Activated gamma-delta T cell treated with Interleukin-2 at 50 U/mL for 16 hours (primary cell): ENCODE measurements around the gene PSD4.

Experiments used
- DNase-seq: peaks from one replicate; pipeline ENCODE4 v3.0.0-alpha.2; 2020

Gene PSD4

DNA sequence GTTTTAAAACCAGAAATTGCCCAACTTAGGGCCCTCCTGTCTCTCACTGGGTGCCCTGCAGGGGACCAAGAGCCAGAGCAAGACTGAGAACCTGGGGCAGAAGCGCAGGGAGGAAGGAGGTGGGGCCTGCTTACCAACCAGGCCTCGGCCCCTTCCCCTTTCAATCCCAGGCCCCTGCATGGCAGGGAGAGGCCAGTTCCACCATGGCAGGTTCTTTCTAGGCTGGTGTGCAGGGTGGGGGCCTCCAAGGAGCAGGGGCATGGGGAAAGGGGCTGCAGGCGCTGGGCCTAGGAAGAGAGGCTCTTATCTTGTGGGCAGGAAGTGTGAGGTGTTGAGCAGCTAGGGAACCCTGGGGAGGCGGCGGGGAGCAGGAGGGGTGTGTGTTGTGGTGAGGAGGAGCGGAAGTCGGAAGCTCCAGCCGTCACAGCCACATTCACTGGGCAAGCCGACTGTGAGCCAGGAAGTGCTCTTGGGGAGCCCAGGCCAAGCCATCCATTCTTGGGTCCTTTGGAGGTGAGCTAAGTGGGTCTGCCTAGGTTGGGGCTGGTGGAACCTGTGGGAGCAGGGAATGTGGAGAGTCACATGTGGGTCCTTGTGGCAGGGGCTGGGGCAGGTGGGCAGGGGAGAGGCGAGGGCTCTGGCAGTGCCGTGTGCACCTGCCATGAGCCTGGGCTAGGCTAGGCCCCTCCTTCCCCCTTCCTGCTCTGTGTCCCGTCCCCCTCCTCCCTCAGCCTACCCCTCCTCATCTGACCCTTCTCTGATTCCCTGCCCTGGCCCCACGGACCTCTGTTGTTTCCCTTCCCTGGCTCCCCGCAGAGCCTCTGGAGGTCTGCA lies at the start of gene PSD4:
TSS of gene PSD4 (plus strand) at position 430 of the 834 bp plus-strand sequence. CDS start 8,486 bp downstream, outside the sequence.
- peak; percentile 90 for DNase-seq

DNA sequence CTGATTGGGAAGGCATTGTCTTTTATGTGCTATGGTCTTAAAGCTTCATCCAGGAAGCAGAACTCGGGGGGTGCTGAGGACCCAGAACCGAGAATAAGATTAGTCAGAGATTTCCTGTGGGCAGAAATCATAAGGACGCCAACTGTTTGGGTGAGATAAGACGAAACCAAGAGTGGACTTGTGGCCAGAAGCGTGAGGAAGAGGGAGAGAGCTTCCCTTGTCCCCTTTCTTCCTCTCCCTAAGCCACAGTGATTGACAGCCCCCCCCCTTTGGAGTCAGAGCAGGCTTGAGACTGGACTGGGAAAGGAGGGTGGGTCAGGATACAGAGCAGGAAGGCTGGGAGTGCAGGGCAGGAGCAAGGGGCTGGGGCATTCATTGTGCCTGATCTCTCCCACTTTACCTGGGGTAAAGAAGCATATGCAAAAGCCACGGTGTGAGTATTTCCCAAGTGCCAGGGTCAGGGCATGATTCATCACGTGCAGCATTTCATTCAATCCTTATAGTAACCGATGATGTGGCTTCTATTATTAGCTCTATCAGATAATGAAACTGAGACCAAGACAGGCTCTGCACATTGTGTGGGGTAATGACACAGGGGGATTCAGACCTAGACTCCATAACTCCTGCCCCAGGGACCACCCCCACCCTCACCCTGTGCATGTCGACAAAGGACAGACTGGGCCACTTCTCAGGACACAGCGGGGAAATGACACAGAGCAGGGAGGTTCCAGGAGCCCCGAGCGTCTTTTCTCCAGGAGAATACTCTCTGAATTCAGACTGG lies 49.4 kb upstream of the PSD4 start:
- no peak for DNase-seq

DNA sequence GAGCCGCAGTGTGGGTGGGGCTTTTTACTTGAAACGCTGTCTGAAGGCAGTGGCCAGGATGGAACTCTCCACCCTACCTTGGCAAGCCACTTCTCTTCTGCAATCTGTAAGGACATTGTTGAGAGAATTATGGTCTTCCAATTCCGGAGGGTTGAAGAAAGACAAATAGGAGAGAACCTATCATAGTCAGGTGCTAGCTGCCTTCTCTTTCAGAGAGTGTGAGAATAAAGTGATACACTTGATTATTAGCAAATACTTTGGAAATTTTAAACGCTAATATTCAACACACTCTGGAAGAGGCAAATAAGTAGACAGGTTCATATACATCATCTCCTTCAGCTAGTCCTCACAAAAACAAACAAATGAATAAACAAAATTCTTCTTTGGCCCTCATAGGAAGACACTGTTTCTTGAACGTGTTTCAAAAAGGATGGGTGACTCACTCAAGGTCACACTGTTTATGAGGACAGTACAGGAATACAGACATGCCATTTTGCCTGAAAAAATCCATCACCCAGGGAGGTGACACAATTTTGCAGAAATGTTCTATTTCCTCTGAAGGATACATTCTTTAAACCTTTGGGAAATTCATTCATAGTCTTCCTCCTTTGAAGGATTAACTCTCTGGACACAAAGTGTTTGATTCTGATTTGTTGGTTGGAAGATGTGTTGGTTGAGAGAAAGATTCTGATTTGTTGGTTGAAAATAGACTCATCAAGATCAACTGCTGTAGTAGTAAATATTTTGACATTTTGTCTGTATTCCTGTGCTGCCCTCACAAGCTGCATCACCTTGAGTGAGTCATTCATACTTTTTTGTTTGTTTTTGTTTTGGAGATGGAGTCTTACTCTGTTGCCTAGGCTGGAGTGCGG lies 48.6 kb upstream of the PSD4 start:
- DNase-seq = no peak

DNA sequence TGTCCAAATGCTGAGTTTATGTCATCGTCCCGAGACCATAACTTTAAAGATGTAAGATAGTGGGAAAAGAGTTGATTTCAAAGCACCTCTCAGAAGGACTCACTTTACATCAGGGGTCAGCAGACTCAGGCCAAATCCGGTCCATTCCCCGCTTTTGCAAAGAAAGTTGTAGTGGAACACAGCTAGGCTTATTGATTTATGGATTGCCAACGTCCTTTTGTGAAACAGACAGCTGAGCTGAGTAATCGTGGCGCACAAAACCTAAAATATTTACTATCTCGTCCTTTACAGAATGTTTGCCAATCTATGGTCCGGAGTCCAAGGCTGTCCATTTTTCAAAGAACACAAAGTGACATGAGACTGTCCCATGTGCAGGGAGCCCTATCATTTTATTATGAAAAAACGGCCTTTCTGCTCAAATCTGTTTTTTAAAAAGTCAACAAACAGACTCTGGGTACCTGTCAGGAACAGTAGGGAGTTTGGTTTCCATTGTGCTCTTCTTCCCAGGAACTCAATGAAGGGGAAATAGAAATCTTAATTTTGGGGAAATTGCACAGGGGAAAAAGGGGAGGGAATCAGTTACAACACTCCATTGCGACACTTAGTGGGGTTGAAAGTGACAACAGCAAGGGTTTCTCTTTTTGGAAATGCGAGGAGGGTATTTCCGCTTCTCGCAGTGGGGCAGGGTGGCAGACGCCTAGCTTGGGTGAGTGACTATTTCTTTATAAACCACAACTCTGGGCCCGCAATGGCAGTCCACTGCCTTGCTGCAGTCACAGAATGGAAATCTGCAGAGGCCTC lies 46.7 kb upstream of the PSD4 start, which contains the start of gene IL1RN:
TSS of gene IL1RN (plus strand) at position 754 of the 801 bp plus-strand sequence. CDS start at position 781, 27 bp downstream.
- DNase-seq = no peak

DNA sequence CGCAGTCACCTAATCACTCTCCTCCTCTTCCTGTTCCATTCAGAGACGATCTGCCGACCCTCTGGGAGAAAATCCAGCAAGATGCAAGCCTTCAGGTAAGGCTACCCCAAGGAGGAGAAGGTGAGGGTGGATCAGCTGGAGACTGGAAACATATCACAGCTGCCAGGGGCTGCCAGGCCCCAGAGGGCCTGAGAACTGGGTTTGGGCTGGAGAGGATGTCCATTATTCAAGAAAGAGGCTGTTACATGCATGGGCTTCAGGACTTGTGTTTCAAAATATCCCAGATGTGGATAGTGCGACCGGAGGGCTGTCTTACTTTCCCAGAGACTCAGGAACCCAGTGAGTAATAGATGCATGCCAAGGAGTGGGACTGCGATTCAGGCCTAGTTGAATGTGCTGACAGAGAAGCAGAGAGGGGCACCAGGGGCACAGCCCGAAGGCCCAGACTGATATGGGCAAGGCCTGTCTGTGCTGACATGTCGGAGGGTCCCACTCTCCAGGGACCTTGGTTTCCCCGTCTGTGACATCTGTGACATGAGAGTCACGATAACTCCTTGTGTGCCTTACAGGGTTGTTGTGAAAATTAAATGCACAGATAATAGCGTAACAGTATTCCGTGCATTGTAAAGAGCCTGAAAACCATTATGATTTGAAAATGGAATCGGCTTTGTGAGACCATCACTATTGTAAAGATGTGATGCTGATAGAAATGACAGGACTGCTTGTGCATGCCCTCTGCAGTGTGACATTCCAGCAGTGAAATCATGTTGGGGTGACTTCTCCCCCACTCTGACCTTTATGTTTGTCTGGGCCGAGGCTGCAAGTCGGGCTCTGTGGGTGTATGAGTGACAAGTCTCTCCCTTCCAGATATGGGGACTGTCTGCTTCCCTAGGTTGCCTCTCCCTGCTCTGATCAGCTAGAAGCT lies 45.9 kb upstream of the PSD4 start:
- DNase-seq = no peak

- DNase-seq = no peak
These were observed 44.2 kb upstream of the PSD4 start for GRCh38 chr2:113129519-113130078.

- no peak for DNase-seq
These were observed 42.2 kb upstream of the PSD4 start for GRCh38 chr2:113131352-113132185.

- DNase-seq = no peak
These were observed 41.3 kb upstream of the PSD4 start for GRCh38 chr2:113132414-113133021.

- DNase-seq = no peak
These were observed 39.8 kb upstream of the PSD4 start for GRCh38 chr2:113133704-113134598.

- DNase-seq = no peak
These were observed 39.1 kb upstream of the PSD4 start for GRCh38 chr2:113134717-113135116.

DNA sequence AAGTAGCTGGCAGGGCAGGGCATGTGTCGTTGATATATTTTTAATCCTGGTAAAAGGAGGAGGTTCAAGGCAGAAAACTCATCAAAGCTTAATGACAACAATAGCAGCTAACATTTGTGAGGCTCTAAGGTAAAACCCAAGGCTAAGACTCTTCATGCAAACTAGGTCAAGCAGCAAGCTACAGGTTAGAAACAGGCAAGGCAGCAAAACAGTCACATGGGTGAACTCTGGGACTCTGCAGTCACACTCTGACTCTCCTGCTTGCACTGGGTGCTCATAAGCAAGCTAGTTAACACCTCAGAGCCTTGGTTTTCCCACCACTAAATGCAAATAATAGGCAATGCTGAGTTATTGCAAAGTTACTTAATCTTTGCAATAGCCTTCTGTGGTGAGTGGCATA lies 38.5 kb upstream of the PSD4 start:
- DNase-seq = no peak

DNA sequence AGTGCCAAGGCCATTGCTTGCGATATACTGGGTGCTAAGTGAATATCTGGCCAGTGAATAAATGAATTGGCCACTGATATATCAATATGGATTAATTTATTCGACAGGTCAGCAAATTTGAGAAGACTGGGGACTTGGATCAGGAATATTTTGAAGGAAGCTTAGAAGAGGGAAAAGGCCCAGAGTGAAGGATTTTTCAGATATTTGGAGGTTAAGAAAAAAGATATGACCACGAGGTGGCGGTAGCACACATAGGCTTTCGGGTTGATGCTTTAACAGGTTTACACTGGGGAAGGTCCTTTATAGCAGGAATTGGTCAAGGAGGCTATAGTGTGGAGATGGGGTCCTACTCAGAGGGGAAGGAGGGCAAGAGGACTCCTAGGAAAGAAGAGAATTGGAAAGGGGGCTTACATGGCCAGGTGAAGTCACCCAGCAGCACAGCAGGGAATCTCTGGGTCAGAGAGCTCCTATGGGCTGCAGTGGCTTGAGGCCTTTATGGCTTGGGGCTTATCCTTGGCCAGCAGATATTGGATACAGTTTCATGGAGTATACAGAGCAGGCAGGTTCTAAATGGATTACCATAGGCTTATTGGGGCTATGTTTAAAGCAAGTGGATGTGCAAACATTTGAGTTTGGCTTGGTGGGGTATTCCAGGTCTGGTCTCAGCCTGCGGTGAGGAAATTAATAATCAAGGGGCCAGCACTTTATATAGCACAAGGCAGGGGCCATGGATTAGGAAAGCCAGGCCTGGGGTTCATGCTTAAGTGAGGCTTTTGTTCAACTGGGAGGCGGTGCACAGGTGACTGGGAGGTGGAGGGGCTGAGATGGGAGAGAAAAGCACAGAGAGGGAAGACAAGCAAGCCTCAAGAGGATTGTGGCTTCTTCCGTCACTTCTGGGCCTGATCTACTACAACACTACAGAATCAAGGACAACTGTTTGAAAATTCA lies 36.7 kb upstream of the PSD4 start:
- peak; percentile 48 for DNase-seq

DNA sequence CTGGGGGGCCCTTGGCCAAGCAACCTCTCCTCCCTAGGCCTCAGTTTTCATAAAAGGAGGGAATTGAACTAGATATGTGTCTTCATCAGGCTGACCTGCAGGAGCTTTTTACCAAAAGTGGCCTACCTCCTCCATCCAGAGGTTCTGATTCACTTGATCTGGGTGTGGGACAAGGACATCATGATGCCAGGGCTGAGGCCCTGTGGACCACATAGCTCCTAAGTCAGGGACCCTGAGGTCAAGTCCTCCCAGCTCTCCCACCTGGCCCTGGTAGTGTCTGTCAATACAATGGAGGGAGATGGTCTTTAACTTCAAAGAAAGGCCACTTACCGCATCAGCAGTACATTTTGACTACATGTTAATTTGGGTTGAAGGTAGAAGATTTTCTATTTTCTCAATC lies 35.9 kb upstream of the PSD4 start:
- no peak for DNase-seq

DNA sequence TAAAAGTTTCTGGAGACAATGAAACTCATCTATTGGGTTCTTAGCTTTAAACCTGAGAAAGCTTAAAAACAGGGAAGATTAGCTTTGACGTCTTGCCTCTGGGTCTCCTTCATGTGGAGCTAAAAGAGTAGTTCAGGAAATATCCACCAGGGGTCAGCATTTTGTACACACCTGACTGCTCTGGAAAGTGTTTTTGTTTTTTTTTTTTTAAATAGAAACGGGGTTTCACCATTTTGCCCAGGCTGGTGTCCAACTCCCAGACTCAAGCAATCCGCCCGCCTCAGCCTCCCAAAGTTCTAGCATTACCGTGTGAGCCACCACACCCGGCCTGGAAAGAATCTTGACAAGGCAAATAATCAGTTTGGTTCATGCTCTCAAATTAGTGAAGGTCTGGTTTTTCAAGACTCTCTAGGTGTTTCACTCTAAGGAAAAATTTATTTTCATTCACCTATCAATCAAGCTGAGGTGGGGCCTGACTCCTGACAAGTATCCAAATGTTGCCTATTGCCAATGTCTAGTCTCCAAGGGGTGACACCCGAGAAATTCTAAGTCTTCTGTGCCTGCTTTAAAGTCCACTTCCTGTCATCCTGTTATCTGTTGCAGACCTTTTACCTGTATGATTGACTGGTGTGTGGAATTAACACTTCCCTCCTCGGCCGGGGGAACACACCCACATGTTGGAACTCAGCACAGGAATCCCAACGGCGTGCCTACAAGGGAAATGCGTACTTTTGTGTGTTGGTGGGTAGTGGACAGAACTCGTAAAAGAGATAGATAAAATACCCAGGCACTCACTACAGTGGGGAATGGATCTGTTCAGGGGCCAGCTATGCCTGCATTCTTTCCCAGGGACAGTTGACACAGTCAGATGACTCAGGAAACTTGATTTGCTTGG lies 35.1 kb upstream of the PSD4 start:
- peak; percentile 61 for DNase-seq

DNA sequence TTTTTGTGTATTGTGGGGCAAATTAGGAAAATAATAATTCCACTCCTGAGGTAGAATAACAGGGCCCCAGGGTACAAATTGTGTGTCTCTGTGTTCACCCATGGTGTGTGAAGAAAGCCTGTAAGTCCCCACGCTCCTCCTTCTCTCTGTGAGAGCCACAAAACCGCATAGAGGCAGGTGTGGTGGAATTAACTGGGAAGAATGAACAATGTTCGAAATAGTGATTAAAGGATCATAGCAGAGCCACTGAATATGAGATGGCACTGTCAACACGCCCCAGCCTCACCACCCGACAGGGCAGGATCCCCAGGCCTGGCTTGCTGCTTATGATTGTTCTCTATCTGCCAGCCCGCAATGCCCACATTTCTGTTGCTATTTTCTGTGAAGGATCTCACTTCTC lies 32.3 kb upstream of the PSD4 start:
- DNase-seq = no peak

GRCh38 chr2:113142290-113142689 lies 31.5 kb upstream of the PSD4 start:
- no peak for DNase-seq
